ENCODE measurements around the gene CACNA1G. TPM values are rescaled to one million over a fixed set of nuclear protein-coding genes. Genes with fewer than 3 reads are reported as not detected.
A peak's percentile ranks its signal among the peaks of the same experiment; 100 is the strongest.

Gene CACNA1G
- not detected for total RNA-seq

DNA sequence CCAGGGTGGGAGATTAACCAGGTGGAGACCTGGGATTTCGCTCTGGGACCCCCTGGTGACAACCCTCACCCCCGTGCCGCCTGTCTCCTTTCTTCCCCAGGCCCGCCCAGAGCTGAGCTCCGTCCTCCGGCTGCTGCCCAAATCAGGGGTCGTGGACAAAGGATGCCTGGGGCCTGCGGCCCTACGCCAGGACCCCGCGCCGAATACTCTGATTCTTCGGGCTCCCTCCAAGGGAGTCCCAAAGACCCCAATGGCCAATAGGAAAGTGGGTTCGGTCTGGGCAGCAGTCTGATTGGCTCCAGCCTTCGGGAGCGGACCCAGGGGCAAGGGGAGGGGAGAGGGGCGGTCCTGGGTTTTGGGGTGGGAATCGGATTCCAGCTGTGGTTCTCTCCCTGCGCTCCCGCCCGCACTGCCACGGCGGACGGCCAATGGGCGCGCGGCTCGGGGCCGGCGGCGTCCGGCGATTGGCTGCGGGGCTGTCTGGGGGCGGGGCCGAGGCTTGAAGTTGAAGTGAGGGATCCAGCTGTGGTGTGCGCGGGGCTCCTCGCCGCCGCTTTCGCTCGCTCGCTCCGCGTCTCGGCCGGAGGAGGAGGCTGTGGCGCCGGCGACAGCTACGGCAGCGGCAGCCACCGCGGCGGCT lies at the start of gene CACNA1G:
Gene CACNA1G, plus strand, starts transcription at position 531 of the 640 bp plus-strand sequence. CDS start 745 bp downstream, outside the sequence.
- Mint-ChIP-seq H3K27me3 (peaks cover 63% of the 10 kb centered on the region), H3K36me3 (no peaks in the 10 kb centered on the region), H3K27ac (no peak within 1 kb of the TSS), H3K4me3 (peak within 1 kb of the TSS; percentile 53), H3K9me3 (ENCODE audit: low read depth) (no peaks in the 10 kb centered on the region), H3K4me1 (peaks cover 18% of the 10 kb centered on the region)
- peak; percentile 94 for ATAC-seq
- peak; percentile 89 for DNase-seq
- CTCF ChIA-PET: interaction anchor here (1.0 to 1.7 kb wide), 7 partner anchors 13 to 163 kb away, joined by 3 to 8 read pairs (median 3); partner anchors contain the start of genes LRRC59 and SPATA20

DNA sequence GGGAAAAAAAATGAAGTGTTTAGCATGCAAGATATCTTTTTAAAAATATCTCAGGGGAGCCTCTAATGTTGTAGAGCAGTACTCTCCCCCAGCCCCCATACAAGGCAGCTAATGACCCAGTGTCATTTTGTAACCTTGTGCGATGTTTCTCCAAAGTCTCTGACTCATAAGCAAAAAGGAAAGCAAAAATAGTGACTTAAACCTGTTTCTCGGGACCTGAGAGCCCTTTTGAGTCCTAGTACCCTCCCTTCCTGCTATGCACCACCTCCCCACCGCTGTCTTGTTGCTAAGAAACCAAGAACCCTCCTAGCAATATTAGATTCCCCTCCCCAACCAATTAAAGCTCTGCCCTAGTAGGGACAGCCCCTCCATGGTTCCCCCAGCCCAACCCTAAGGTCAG lies 49.5 kb upstream of the CACNA1G start:
- no peaks in the 10 kb centered on the region for H3K36me3 Mint-ChIP-seq
- peaks cover under 1% of the 10 kb centered on the region for H3K27me3 Mint-ChIP-seq
- H3K4me1 Mint-ChIP-seq: peaks cover 36% of the 10 kb centered on the region
- H3K27ac Mint-ChIP-seq: peak overlapping the region; percentile 85
- CTCF ChIA-PET: interaction anchor here (0.6 to 1.9 kb wide), 7 partner anchors 9 to 199 kb away, joined by 4 to 7 read pairs (median 4); partner anchors contain the start of gene LRRC59
- ATAC-seq (peak; percentile 78), DNase-seq (peak; percentile 86)
- no peaks in the 10 kb centered on the region for H3K9me3 Mint-ChIP-seq (ENCODE audit: low read depth)
- peak overlapping the region; percentile 45 for H3K4me3 Mint-ChIP-seq

DNA sequence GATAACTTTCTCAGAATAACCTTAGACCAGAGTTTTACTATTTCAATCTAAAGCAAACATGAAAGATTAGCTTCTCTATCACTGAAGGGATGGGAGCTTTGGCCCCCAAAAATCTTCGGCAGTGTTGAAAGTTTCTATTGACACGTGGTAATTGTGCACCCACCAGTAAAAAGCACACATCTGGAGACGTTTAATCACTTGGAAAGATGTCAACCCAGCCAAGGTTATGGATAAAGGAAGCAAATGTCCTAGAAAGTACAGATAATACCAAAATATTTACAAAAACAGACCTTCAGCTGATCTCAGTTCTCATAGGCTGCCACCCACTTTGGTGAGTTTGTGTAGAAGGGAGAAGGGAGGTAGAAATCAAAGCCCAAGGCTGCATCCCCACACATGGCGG lies 47.0 kb upstream of the CACNA1G start:
- no peaks in the 10 kb centered on the region for H3K36me3 Mint-ChIP-seq
- H3K4me1 Mint-ChIP-seq: peaks cover 32% of the 10 kb centered on the region
- ATAC-seq (no peak), DNase-seq (no peak)
- H3K27me3 Mint-ChIP-seq: no peaks in the 10 kb centered on the region
- no peak overlapping the region for H3K4me3 Mint-ChIP-seq
- H3K27ac Mint-ChIP-seq: no peak overlapping the region
- H3K9me3 Mint-ChIP-seq (ENCODE audit: low read depth): no peaks in the 10 kb centered on the region
- CTCF ChIA-PET: interaction anchor here (1.2 kb wide), 1 partner anchor 23 kb away, joined by 3 read pairs; no protein-coding TSS in a partner anchor

DNA sequence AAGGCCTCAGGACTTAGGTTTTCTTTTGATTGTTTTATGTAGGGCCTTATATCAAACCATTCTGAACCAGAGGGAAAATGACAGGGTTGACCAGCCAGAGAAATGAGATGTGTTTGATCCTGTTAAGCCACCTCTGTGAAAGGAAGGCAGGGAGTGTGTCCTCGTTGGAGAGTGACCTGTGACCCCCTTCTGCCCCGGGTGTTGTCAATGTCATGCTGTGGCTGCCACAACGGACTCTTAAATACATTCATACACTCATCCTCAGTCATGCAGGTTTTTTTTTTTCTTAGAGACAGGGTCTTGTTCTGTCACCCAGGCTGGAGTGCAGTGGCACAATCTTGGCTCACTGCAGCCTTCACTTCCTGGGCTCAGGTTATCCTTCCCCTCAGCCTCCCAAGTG lies 46.1 kb upstream of the CACNA1G start:
- Mint-ChIP-seq H3K27ac (no peak overlapping the region), H3K4me1 (peaks cover 25% of the 10 kb centered on the region), H3K36me3 (no peaks in the 10 kb centered on the region), H3K9me3 (ENCODE audit: low read depth) (no peaks in the 10 kb centered on the region), H3K27me3 (no peaks in the 10 kb centered on the region), H3K4me3 (no peak overlapping the region)
- CTCF ChIA-PET: interaction anchor here (0.9 to 1.1 kb wide), 4 partner anchors 9 to 117 kb away, joined by 3 read pairs; partner anchors contain the start of gene LRRC59
- DNase-seq (no peak), ATAC-seq (no peak)

DNA sequence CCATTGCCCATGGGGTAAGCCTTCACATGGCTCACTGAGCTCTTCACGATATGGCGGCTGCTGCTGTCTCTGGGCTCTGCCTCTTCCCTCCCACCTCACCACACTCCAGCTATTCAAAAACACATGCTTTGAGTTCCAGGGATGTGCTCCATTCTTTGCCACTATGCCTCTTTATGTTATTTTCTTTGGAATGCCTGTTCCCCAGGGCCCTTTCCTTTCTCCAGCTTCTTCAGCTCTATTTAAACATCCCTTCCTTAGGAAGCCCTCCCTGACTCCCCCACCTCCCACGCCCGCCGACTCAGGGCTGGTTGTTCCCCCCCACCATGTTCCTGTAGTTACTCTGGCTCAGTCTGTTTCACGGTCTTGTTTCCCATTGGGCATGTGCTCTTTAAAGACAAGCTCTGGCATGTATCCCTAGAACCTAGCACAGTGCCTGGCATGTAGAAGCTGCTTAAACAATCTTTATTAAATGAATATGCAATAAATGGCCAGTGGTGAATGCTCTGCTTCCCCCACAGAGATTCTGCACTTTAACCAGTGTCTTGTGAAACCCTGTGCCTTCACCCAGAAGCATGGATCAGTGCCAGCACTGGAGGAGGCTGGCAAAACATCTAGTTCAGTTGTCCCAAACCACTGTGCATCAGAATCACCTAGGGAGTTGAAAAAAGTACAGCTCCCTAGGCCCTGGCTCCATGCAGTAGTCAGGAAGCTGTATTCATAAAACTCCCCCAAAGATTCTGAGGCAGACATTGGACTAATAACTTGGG lies 45.4 kb upstream of the CACNA1G start:
- Mint-ChIP-seq H3K27ac (no peak overlapping the region), H3K27me3 (no peaks in the 10 kb centered on the region), H3K9me3 (ENCODE audit: low read depth) (no peaks in the 10 kb centered on the region), H3K4me1 (peaks cover 19% of the 10 kb centered on the region), H3K36me3 (no peaks in the 10 kb centered on the region), H3K4me3 (no peak overlapping the region)
- ATAC-seq (no peak), DNase-seq (no peak)
- CTCF ChIA-PET: interaction anchor here (0.9 to 1.8 kb wide), 7 partner anchors 10 to 118 kb away, joined by 3 to 5 read pairs (median 3); partner anchors contain the start of gene LRRC59

DNA sequence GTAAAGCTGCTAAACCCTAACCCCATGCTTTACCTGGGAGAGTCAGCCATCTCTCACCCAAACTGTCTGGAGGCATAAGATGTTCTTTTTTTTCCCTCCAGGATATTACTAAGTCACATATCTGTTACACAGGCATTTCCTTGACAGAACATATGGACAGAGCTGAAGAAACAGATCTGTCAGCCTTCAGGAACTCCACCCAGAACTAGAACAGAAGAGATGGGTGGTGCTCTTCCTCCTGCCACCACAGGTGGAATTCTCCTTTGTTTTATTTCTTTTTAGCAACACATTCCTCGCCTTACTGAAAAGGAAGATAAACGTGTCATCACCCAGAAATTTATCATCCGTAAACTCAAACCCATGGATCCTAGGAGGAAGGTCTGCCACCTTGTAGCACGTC lies 43.5 kb upstream of the CACNA1G start:
- Mint-ChIP-seq H3K36me3 (no peaks in the 10 kb centered on the region), H3K9me3 (ENCODE audit: low read depth) (no peaks in the 10 kb centered on the region), H3K27ac (no peak overlapping the region), H3K4me3 (no peak overlapping the region), H3K27me3 (no peaks in the 10 kb centered on the region), H3K4me1 (peaks cover 6% of the 10 kb centered on the region)
- ATAC-seq (no peak), DNase-seq (no peak)
- CTCF ChIA-PET: interaction anchor here (0.5 to 1.8 kb wide), 2 partner anchors 16 to 183 kb away, joined by 3 to 5 read pairs; no protein-coding TSS in a partner anchor

DNA sequence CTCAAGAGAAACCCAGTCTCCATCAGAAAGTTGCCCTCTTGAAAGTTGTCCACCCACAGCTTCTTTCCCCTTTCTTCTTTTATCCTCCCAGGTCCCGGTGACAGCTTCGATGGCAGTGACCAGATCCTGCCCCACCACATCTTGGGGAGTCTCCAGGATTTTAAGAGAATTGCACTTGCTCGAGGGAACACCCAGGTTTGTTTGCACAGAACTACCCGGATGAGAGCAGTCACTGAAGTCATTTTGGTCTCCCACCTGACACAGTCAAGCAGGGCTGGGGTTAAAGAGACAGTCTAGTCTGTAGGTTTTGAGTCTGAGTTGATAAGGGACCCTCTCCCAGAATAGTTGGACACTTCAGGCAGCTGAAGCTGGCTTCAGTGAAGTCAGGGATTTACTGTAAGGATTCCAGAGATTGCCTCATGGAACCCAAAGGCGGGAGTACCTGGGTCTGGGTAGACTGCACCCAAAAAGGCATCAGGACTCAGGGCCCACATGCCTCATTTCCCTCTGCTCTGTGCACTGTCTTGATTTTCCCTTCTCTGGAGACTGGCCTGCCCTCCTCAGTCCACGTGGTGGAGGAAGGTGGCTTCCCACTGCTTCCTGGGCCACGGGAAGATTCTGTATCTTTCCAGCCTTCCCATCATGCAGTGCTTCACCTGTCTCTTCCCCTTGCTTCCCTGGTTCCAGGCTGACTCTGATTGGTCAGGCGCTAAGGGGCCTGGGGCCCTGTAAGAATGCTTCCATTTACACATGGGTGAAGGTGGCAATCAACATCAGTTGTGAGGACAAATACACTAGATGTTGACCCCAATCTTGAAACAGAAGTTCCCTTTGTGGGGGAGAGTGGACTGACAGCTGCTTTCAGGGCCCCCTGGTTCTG lies 42.8 kb upstream of the CACNA1G start:
- Mint-ChIP-seq H3K9me3 (ENCODE audit: low read depth) (no peaks in the 10 kb centered on the region), H3K27ac (no peak overlapping the region), H3K4me3 (no peak overlapping the region), H3K27me3 (no peaks in the 10 kb centered on the region), H3K4me1 (peaks cover 2% of the 10 kb centered on the region), H3K36me3 (no peaks in the 10 kb centered on the region)
- CTCF ChIA-PET: interaction anchor here (0.5 kb wide), 1 partner anchor 183 kb away, joined by 3 read pairs; no protein-coding TSS in a partner anchor
- no peak for DNase-seq
- ATAC-seq: no peak

DNA sequence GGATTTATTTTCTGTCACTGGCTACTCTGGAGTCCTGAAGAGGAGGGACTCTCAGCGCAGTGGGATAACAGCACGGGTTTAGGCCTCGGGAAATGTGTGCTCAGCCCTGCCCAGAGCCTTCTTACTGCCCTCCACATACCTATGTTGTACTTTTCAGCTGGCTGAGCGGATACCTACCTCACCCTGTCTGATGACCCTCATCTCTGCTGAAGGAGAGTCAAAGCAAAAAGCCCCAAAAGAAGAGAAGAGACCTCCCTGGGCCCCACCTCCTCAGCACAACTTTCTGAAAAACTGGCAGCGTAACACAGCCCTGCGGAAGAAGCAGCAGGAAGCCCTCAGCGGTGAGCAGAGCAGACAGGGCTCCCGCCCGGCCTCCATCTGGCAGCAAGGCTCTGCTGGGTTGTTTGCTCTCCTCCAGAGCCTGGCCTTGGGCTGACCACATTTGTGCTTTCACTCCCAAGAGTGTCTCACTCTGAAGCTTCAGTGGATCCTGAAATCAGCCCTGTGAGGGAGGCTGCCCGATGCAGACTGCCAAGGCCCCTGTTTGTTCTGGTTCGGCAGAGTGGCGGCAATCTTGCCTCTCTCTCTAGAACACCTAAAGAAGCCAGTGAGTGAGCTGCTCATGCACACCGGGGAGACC lies 42.0 kb upstream of the CACNA1G start:
- Mint-ChIP-seq H3K9me3 (ENCODE audit: low read depth) (no peaks in the 10 kb centered on the region), H3K4me3 (no peak overlapping the region), H3K27me3 (no peaks in the 10 kb centered on the region), H3K4me1 (peaks cover 2% of the 10 kb centered on the region), H3K36me3 (no peaks in the 10 kb centered on the region), H3K27ac (no peak overlapping the region)
- CTCF ChIA-PET: interaction anchor here (0.7 to 1.3 kb wide), 3 partner anchors 15 to 353 kb away, joined by 3 read pairs; partner anchors contain the start of genes EPN3 and SGCA
- ATAC-seq (no peak), DNase-seq (no peak)

DNA sequence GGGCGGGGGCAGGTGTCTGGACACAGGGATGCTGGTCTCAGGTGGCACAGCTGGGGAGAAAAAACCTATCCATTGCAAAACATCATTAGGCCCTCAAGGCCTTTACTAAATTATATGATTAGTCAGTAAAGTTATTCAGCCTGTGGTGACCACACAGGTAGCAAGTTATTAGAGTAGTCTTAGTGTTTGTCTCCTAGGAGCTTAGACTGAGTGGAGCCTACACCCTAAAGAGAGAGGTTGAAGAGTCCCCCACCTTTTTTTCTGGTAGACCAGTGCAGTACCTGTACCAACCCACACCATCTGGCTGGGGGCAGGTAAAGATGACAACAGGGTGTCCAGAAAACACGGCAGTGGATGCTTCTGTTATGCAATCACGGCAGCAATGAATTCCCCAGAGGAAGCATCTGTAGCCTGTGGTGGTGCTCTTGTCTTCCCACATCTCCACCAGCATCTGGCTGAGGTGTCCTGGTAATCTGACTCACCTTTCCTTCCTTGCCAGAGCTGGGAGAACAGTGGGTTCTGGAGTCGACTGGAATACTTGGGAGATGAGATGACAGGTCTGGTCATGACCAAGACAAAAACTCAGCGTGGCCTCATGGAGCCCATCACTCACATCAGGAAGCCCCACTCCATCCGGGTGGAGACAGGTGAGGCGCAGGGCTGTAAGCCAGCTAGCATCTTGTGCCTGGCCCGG lies 41.2 kb upstream of the CACNA1G start:
- Mint-ChIP-seq H3K9me3 (ENCODE audit: low read depth) (no peaks in the 10 kb centered on the region), H3K36me3 (no peaks in the 10 kb centered on the region), H3K27ac (no peak overlapping the region), H3K27me3 (no peaks in the 10 kb centered on the region), H3K4me3 (no peak overlapping the region), H3K4me1 (peaks cover 2% of the 10 kb centered on the region)
- DNase-seq (no peak), ATAC-seq (no peak)
- CTCF ChIA-PET: interaction anchor here (0.7 to 1.3 kb wide), 3 partner anchors 14 to 353 kb away, joined by 3 read pairs; partner anchors contain the start of genes EPN3 and SGCA

DNA sequence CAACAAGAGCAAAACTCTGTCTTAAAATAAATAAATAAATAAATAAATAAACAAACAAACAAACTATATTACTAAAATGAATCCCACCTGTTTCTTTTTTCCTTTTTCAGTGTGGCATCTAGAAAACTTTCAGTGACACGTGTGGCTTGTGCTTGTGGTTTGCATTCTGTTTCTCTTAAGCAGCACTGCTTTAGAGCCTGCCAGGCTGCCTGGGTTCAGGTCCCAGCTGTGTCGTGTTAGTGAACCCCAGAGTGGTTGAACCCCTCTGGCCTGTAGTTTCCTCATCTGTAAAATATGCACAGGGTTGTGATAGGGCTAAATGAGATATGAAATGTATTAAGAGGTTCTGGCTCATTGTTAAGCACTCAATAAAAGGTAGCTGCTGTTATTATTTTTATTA lies 40.0 kb upstream of the CACNA1G start:
- CTCF ChIA-PET: interaction anchor here (1.4 to 1.5 kb wide), 2 partner anchors 27 to 37 kb away, joined by 3 to 5 read pairs; partner anchors contain the start of gene SPATA20
- H3K36me3 Mint-ChIP-seq: no peaks in the 10 kb centered on the region
- no peak for DNase-seq
- H3K4me3 Mint-ChIP-seq: no peak overlapping the region
- no peaks in the 10 kb centered on the region for H3K9me3 Mint-ChIP-seq (ENCODE audit: low read depth)
- peaks cover 2% of the 10 kb centered on the region for H3K4me1 Mint-ChIP-seq
- no peak for ATAC-seq
- no peak overlapping the region for H3K27ac Mint-ChIP-seq
- H3K27me3 Mint-ChIP-seq: no peaks in the 10 kb centered on the region

DNA sequence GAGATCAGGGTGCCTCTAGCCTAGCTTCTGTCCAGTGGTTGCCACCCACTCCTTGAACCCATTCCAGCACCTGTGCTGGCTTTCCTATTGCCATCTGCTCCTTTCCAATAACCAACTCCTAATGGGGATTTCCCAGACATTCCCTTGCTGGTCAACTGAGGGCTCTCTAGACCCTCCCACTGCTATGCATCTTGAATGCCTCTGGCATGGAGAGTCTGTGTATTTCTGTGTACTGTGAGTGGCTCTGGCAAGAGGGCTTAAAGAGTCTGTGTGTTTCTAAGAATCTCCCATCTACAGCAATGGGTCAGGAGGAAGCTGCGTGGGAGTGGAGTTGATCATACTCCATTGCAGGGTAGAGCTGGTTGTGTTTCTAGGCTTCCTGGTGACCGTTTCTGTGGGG lies 39.0 kb upstream of the CACNA1G start:
- CTCF ChIA-PET: interaction anchor here (1.4 kb wide), 1 partner anchor 25 kb away, joined by 3 read pairs; the partner anchor contains the start of gene SPATA20
- Mint-ChIP-seq H3K9me3 (ENCODE audit: low read depth) (no peaks in the 10 kb centered on the region), H3K27ac (no peak overlapping the region), H3K36me3 (no peaks in the 10 kb centered on the region), H3K27me3 (no peaks in the 10 kb centered on the region), H3K4me1 (peaks cover 2% of the 10 kb centered on the region), H3K4me3 (no peak overlapping the region)
- ATAC-seq (no peak), DNase-seq (no peak)

DNA sequence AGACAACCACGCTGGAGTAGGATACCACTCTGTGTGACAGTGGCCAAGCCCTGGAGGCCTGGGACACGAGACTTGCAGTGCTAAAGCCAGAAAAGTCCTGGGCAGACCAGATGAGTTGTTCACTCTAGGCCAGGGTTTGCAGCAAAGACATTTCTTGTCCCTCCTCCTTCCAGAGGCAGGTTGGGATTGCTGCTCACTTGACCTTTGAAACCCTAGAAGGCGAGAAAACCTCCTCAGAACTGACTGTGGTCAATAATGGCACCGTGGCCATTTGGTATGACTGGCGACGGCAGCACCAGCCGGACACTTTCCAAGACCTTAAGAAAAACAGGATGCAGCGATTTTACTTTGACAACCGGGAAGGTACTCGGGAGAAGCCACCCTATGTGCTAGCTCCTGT lies 37.7 kb upstream of the CACNA1G start:
- CTCF ChIA-PET: no interaction called here

More for the DNA sequence above, 37.7 kb upstream of the CACNA1G start:
- Mint-ChIP-seq H3K27me3 (no peaks in the 10 kb centered on the region), H3K27ac (no peak overlapping the region), H3K36me3 (no peaks in the 10 kb centered on the region), H3K4me3 (no peak overlapping the region), H3K4me1 (peaks cover 2% of the 10 kb centered on the region), H3K9me3 (ENCODE audit: low read depth) (no peaks in the 10 kb centered on the region)
- ATAC-seq (no peak), DNase-seq (no peak)
